Measurements from ENCODE around the gene TRMT112. TPM values are rescaled to one million over a fixed set of nuclear protein-coding genes. Genes with fewer than 3 reads are reported as not detected.

The TRMT112 gene
- total and polyA plus RNA-seq, 4 donors, result 52.5 to 137 (median 131) TPM

DNA sequence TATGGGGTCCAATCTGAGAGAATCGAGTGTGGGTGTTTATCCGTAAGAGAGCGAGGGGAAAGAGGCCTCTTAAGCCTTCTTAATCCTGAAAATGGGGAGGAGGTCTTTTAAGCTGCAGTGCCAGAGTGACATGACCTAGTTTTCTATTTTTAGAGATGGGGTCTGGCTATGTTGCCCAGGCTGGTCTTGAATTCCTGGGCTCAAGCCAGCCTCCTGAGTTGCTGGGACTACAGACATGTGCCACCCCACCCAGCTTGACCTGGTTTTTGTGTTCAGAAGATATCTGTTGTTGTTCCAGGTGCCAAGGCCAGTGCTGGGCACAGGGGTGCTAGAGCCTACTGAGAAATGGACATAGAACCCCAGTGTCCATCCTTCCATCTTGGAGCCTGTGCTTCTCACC, 34.3 kb downstream of the TRMT112 start:
- TF ChIP-seq, protein P1, sequence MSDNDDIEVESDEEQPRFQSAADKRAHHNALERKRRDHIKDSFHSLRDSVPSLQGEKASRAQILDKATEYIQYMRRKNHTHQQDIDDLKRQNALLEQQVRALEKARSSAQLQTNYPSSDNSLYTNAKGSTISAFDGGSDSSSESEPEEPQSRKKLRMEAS (IDR thresholded peaks at IDR 0.05), result no peak
- TF ChIP-seq YY1 (IDR thresholded peaks at IDR 0.05) (no peak), TAF1 (conservative IDR thresholded peaks at IDR 0.05) (no peak), RXRA (IDR thresholded peaks at IDR 0.05) (no peak), RAD21 (IDR thresholded peaks at IDR 0.05) (no peak), GABPA (IDR thresholded peaks at IDR 0.05 in 1 of 2, conservative IDR thresholded peaks at IDR 0.05 in 1 of 2) (no peak), HNF4G (IDR thresholded peaks at IDR 0.05) (no peak)
- TF ChIP-seq, protein P2, sequence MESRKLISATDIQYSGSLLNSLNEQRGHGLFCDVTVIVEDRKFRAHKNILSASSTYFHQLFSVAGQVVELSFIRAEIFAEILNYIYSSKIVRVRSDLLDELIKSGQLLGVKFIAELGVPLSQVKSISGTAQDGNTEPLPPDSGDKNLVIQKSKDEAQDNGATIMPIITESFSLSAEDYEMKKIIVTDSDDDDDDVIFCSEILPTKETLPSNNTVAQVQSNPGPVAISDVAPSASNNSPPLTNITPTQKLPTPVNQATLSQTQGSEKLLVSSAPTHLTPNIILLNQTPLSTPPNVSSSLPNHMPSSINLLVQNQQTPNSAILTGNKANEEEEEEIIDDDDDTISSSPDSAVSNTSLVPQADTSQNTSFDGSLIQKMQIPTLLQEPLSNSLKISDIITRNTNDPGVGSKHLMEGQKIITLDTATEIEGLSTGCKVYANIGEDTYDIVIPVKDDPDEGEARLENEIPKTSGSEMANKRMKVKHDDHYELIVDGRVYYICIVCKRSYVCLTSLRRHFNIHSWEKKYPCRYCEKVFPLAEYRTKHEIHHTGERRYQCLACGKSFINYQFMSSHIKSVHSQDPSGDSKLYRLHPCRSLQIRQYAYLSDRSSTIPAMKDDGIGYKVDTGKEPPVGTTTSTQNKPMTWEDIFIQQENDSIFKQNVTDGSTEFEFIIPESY (IDR thresholded peaks at IDR 0.05), result no peak
- peak overlapping the region in 1 of 2 donors; percentile 3 for H3K9ac ChIP-seq (ENCODE audit: low read depth in 1 of 2, low read length in 2 of 2)
- H3K36me3 ChIP-seq (ENCODE audit: control insufficient read depth in 4 of 4, insufficient read depth in 3 of 4, low read depth in 1 of 4, low read length in 3 of 4), result peaks cover 0 to 11% (median 4%) of the 10 kb centered on the region in 4 donors
- no peaks in the 10 kb centered on the region for H3K27me3 ChIP-seq (ENCODE audit: control insufficient read depth in 4 of 4, insufficient read depth in 4 of 4, low read length in 3 of 4)
- 93% methylated on average over 3 of the region's 3 CpGs for WGBS
- no peak for DNase-seq (ENCODE audit: low spot score)
- no peak overlapping the region for H3K27ac ChIP-seq (ENCODE audit: low read depth in 1 of 2, low read length in 2 of 2)
- H3K4me3 ChIP-seq (ENCODE audit: low read depth in 1 of 3, low read length in 3 of 3), result no peak overlapping the region
- H3K4me1 ChIP-seq (ENCODE audit: control insufficient read depth in 4 of 4, insufficient read depth in 4 of 4, low read length in 3 of 4), result peaks cover 2 to 27% (median 23%) of the 10 kb centered on the region in 4 donors
- H3K9me3 ChIP-seq (ENCODE audit: control insufficient read depth in 4 of 4, low read length in 3 of 4), result no peaks in the 10 kb centered on the region

- Histone ChIP-seq H3K4me3 (ENCODE audit: low read depth in 1 of 3, low read length in 3 of 3) (no peak overlapping the region), H3K27me3 (ENCODE audit: control insufficient read depth in 4 of 4, insufficient read depth in 4 of 4, low read length in 3 of 4) (no peaks in the 10 kb centered on the region), H3K27ac (ENCODE audit: low read depth in 1 of 2, low read length in 2 of 2) (no peak overlapping the region), H3K4me1 (ENCODE audit: control insufficient read depth in 4 of 4, insufficient read depth in 4 of 4, low read length in 3 of 4) (peaks cover 2 to 26% (median 23%) of the 10 kb centered on the region in 4 donors), H3K9me3 (ENCODE audit: control insufficient read depth in 4 of 4, low read length in 3 of 4) (no peaks in the 10 kb centered on the region), H3K36me3 (ENCODE audit: control insufficient read depth in 4 of 4, insufficient read depth in 3 of 4, low read depth in 1 of 4, low read length in 3 of 4) (peaks cover 0 to 12% (median 6%) of the 10 kb centered on the region in 4 donors), H3K9ac (ENCODE audit: low read depth in 1 of 2, low read length in 2 of 2) (no peak overlapping the region)
- TF ChIP-seq HNF4G (IDR thresholded peaks at IDR 0.05), result no peak
- TF ChIP-seq, protein P1 (IDR thresholded peaks at IDR 0.05), result no peak
- TF ChIP-seq TAF1 (conservative IDR thresholded peaks at IDR 0.05), result no peak
- TF ChIP-seq, protein P2 (IDR thresholded peaks at IDR 0.05), result no peak
- no peak for TF ChIP-seq YY1 (IDR thresholded peaks at IDR 0.05)
- no peak for TF ChIP-seq FOXA1 (IDR thresholded peaks at IDR 0.05)
- TF ChIP-seq NR2F2 (IDR thresholded peaks at IDR 0.05), result no peak
- TF ChIP-seq CTCF (IDR thresholded peaks at IDR 0.05; ENCODE audit: low read depth, low read length, missing input control), result no peak
- TF ChIP-seq EGR1 (IDR thresholded peaks at IDR 0.05; ENCODE audit: low read depth in 2 of 2), result no peak
- no peak for TF ChIP-seq JUND (IDR thresholded peaks at IDR 0.05)
- TF ChIP-seq HNF4A (conservative IDR thresholded peaks at IDR 0.05), result no peak
- TF ChIP-seq SP1 (IDR thresholded peaks at IDR 0.05), result no peak
- no peak for TF ChIP-seq ATF3 (IDR thresholded peaks at IDR 0.05)
- TF ChIP-seq REST (IDR thresholded peaks at IDR 0.05), result no peak
- TF ChIP-seq RAD21 (IDR thresholded peaks at IDR 0.05), result no peak
- no peak for TF ChIP-seq RXRA (IDR thresholded peaks at IDR 0.05)
- no peak for DNase-seq (ENCODE audit: low spot score)
- 97% methylated on average over 22 of the region's 22 CpGs for WGBS
Observed at GRCh38 chr11:64281957-64282770, 35.2 kb downstream of the TRMT112 start.

Data from liver (tissue), 9 donors.